Non-pigmented ciliary epithelial cell (primary cell): ENCODE results near the gene TMEM179B.

Experiments used
- DNase-seq: peaks from one replicate; pipeline ENCODE4 v3.0.0-alpha.2; 2010; ENCODE audit warnings: low read depth

TMEM179B gene

GRCh38 chr11:62832336-62833234, 45.4 kb downstream of the TMEM179B start, which contains the start of gene TEX54:
Gene TEX54, minus strand, starts transcription at chr11:62832841.
- no peak for DNase-seq

GRCh38 chr11:62835336-62835735, 48.1 kb downstream of the TMEM179B start:
- no peak for DNase-seq

DNA sequence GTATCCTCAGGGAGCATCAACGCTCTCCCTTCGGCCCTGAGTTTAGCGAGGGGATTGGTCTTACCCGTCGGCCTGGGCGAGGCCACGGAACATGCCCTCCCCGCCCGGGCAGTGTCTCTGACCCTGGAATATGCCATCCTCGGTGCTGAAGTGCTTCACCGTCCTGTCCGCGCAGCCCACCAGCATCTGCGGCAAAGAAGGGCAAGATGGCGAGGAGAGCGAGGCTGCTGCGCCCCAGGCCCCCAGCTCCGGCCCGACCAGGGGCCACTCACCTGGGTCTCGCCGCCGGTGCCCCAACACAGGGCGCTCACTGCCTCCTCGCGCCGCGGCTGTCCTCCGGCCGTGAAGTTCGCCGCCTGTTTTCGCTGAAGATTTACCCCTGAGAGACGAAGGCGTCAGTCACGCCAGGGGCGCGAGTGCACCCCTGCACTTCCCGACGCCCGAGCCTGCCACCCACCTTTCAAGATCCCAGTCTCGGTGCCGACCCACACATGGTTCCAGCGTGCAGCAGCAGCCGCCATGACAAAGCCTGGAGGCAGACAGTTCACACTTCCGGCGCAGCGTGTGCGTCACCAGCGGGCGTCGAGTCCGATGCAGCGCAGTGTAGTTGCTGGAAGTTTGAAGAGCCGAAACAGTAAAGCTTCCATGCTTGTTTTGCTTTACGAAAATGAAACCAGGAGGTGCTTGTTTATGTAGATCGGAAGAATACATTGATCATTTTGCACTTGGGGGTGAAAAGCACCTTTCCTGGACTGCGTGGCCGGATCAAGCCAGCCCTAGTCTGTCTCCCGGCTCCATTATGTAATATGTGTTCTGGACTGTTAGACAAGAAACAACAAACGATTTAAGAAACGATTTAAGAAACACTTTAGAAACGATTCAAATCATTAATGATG, 52.1 kb downstream of the TMEM179B start, which contains the start of gene WDR74:
Gene WDR74, minus strand, starts transcription at position 541 of the 896 bp plus-strand sequence. Its CDS starts 20 bp downstream, at position 521.
- DNase-seq = no peak
